H1 (cell line): Measurements from ENCODE around the gene HDAC9. TPM values are rescaled to one million over a fixed set of nuclear protein-coding genes. Genes with fewer than 3 reads are reported as not detected.

Experiments used
- CTCF ChIA-PET: fragments of 300-600 bp; sonication (Branson Sonifier 250); formaldehyde crosslinking; loops from one replicate; lab custom pipeline; 2021; ENCODE audit not compliant: partially characterized antibody; lab: Charles Lee
- POLR2A ChIA-PET: fragments of 300-600 bp; sonication (Branson Sonifier 250); formaldehyde crosslinking; loops from one replicate; lab custom pipeline; 2021; ENCODE audit warnings: inconsistent platforms; ENCODE audit not compliant: partially characterized antibody; lab: Charles Lee
- DNase-seq, 2 experiments: peaks; one replicate each; pipeline versions ENCODE4 v3.0.0 to v3.0.0-alpha.2; 2010 to 2022; ENCODE audit warnings: low spot score in 2 of 2, low read depth in 1 of 2, mixed read lengths in 1 of 2
- FAIRE-seq: peaks from 2 replicates; lab custom pipeline; 2011; peaks lifted over from hg19 to GRCh38; lab: Jason Lieb, UNC
- H2AFZ ChIP-seq: 2 replicates; pipeline ENCODE4 v1.8.1; 2012; ENCODE audit warnings: low read length, inconsistent platforms
- H2AK5ac ChIP-seq: 2 replicates; pipeline ENCODE4 v1.6.1; 2013; ENCODE audit warnings: low read depth, low read length
- H2BK120ac ChIP-seq: replicated peaks from 2 replicates; pipeline ENCODE3; 2013; ENCODE audit warnings: low read depth, low read length, inconsistent platforms
- H2BK12ac ChIP-seq: 2 replicates; pipeline ENCODE4 v1.6.1; 2013; ENCODE audit warnings: low read depth, low read length
- H2BK15ac ChIP-seq: 2 replicates; pipeline ENCODE4 v1.6.1; 2013; ENCODE audit warnings: low read length
- H2BK20ac ChIP-seq: 2 replicates; pipeline ENCODE4 v1.6.1; 2013; ENCODE audit warnings: low read length
- H2BK5ac ChIP-seq: 2 replicates; pipeline ENCODE4 v1.6.1; 2013; ENCODE audit warnings: low read depth, low read length
- H3K14ac ChIP-seq: 2 replicates; pipeline ENCODE4 v1.6.1; 2013; ENCODE audit warnings: inconsistent platforms; ENCODE audit not compliant: insufficient read length
- H3K18ac ChIP-seq: 2 replicates; pipeline ENCODE4 v1.6.1; 2013; ENCODE audit warnings: low read length; ENCODE audit errors: extremely low read depth
- H3K23ac ChIP-seq: 2 replicates; pipeline ENCODE4 v1.6.1; 2013; ENCODE audit warnings: inconsistent platforms; ENCODE audit not compliant: insufficient read length
- H3K23me2 ChIP-seq: 2 replicates; pipeline ENCODE4 v1.6.1; 2013; ENCODE audit warnings: low read depth, low read length
- H3K27ac ChIP-seq: 2 replicates; pipeline ENCODE4 v1.6.1; 2011; ENCODE audit warnings: low read depth, low read length, inconsistent platforms
- H3K27me3 ChIP-seq, 4 experiments: replicated peaks in 1 of 4; 1 replicate in 1 of 4; 2 replicates in 3 of 4; pipeline versions ENCODE4 v1.6.1 to v1.8.1; 2011 to 2013; ENCODE audit warnings: low read length in 3 of 4, mild to moderate bottlenecking in 3 of 4, inconsistent platforms in 2 of 4, mixed read lengths in 2 of 4, moderate library complexity in 1 of 4; ENCODE audit not compliant: control insufficient read depth in 3 of 4, insufficient read depth in 3 of 4; ENCODE audit errors: extremely low read depth in 1 of 4
- H3K36me3 ChIP-seq, 4 experiments: 2 replicates each; pipeline versions ENCODE4 v1.6.1 to v1.8.1; 2011 to 2013; ENCODE audit warnings: mild to moderate bottlenecking in 4 of 4, low read length in 3 of 4, moderate library complexity in 2 of 4, control low read depth in 1 of 4, inconsistent platforms in 1 of 4; ENCODE audit not compliant: insufficient read depth in 4 of 4, control insufficient read depth in 2 of 4
- H3K4ac ChIP-seq: replicated peaks from 2 replicates; pipeline ENCODE3; 2013; ENCODE audit warnings: low read length, low read depth, mixed read lengths, inconsistent platforms; ENCODE audit not compliant: insufficient read length
- H3K4me1 ChIP-seq, 4 experiments: replicated peaks in 1 of 4; 1 replicate in 1 of 4; 2 replicates in 3 of 4; pipeline versions ENCODE4 v1.6.1 to v1.8.1; 2011 to 2013; ENCODE audit warnings: low read length in 3 of 4, inconsistent platforms in 2 of 4, mixed read lengths in 1 of 4; ENCODE audit not compliant: insufficient read depth in 4 of 4, control insufficient read depth in 3 of 4
- H3K4me2 ChIP-seq, 2 experiments: 2 replicates each; pipeline versions ENCODE4 v1.6.1 to v1.8.1; 2011 to 2013; ENCODE audit warnings: low read depth in 2 of 2, low read length in 2 of 2, control low read depth in 1 of 2, inconsistent platforms in 1 of 2, mild to moderate bottlenecking in 1 of 2; ENCODE audit not compliant: insufficient read depth in 1 of 2
- H3K4me3 ChIP-seq, 4 experiments: fragments of 200-600, 300-600 bp in 1 of 4; sonication (generic), shearing (Covaris generic), sonication (Bioruptor Twin) in 1 of 4; 2 replicates each; pipeline versions ENCODE4 v1.5.1 to v1.8.1; 2011 to 2016; ENCODE audit warnings: low read length in 4 of 4, low read depth in 3 of 4, control low read depth in 2 of 4, inconsistent platforms in 2 of 4, mild to moderate bottlenecking in 2 of 4, mixed read lengths in 1 of 4, moderate library complexity in 1 of 4; ENCODE audit not compliant: insufficient read depth in 2 of 4; ENCODE audit errors: extremely low read depth in 1 of 4
- H3K56ac ChIP-seq: replicated peaks from 2 replicates; pipeline ENCODE3; 2013; ENCODE audit warnings: low read depth, mild to moderate bottlenecking, mixed read lengths, low read length, inconsistent platforms; ENCODE audit not compliant: insufficient read length
- H3K79me1 ChIP-seq: 2 replicates; pipeline ENCODE4 v1.6.1; 2013; ENCODE audit warnings: low read depth, low read length, control low read depth
- H3K79me2 ChIP-seq, 2 experiments: 2 replicates each; pipeline versions ENCODE4 v1.6.1 to v1.8.1; 2012 to 2013; ENCODE audit warnings: low read length in 2 of 2, mild to moderate bottlenecking in 2 of 2, inconsistent platforms in 1 of 2; ENCODE audit not compliant: insufficient read depth in 2 of 2, control insufficient read depth in 1 of 2
- H3K9ac ChIP-seq, 4 experiments: replicated peaks in 1 of 4; 1 replicate in 1 of 4; 2 replicates in 3 of 4; pipeline versions ENCODE4 v1.6.1 to v1.8.1; 2011 to 2013; ENCODE audit warnings: low read depth in 3 of 4, low read length in 3 of 4, control low read depth in 2 of 4, mild to moderate bottlenecking in 2 of 4, moderate library complexity in 2 of 4, inconsistent platforms in 1 of 4; ENCODE audit errors: extremely low read depth in 1 of 4
- H3K9me3 ChIP-seq, 2 experiments: 2 replicates each; pipeline versions ENCODE4 v1.6.1 to v1.8.1; 2012 to 2013; ENCODE audit warnings: mild to moderate bottlenecking in 2 of 2, moderate library complexity in 2 of 2, control low read depth in 1 of 2, inconsistent platforms in 1 of 2, low read depth in 1 of 2, low read length in 1 of 2, mixed read lengths in 1 of 2; ENCODE audit not compliant: insufficient read depth in 2 of 2
- H4K20me1 ChIP-seq, 2 experiments: replicated peaks in 1 of 2; 2 replicates each; pipeline versions ENCODE3 to v1.8.1; 2011 to 2013; ENCODE audit warnings: inconsistent platforms in 2 of 2, low read length in 2 of 2, mild to moderate bottlenecking in 1 of 2; ENCODE audit not compliant: insufficient read depth in 2 of 2, control insufficient read depth in 1 of 2
- H4K5ac ChIP-seq: 2 replicates; pipeline ENCODE4 v1.6.1; 2013; ENCODE audit warnings: low read length, low read depth, mixed read lengths, inconsistent platforms; ENCODE audit not compliant: insufficient read length
- H4K8ac ChIP-seq: 2 replicates; pipeline ENCODE4 v1.8.0; 2013; ENCODE audit warnings: mild to moderate bottlenecking, moderate library complexity, low read length, inconsistent platforms; ENCODE audit not compliant: insufficient read depth; ENCODE audit errors: extremely low read depth
- H4K91ac ChIP-seq: replicated peaks from 2 replicates; pipeline ENCODE3; 2013; ENCODE audit warnings: low read length, mixed read lengths, inconsistent platforms; ENCODE audit not compliant: insufficient read length
- EGR1 ChIP-seq: IDR thresholded peaks from 2 replicates; pipeline ENCODE4 v1.6.1; 2011; ENCODE audit warnings: low read depth, low read length, borderline replicate concordance
- EP300 ChIP-seq, 2 experiments: IDR thresholded peaks; 1 replicate in 1 of 2; 2 replicates in 1 of 2; pipeline ENCODE4 v1.6.1; 2011 to 2012; ENCODE audit warnings: low read depth in 2 of 2, low read length in 2 of 2, mild to moderate bottlenecking in 2 of 2, borderline replicate concordance in 1 of 2, inconsistent platforms in 1 of 2, moderate library complexity in 1 of 2
- GABPA ChIP-seq: IDR thresholded peaks from 2 replicates; pipeline ENCODE4 v1.6.1; 2011; ENCODE audit warnings: mild to moderate bottlenecking, low read length, moderate library complexity, borderline replicate concordance; ENCODE audit not compliant: insufficient read depth
- JUND ChIP-seq: IDR thresholded peaks from 2 replicates; pipeline ENCODE4 v1.6.1; 2011; ENCODE audit warnings: mild to moderate bottlenecking, improper control_type of control experiment, low read length
- RAD21 ChIP-seq, 2 experiments: IDR thresholded peaks in 1 of 2; conservative IDR thresholded peaks in 1 of 2; 2 replicates each; pipeline ENCODE4 v1.6.1; 2011; ENCODE audit warnings: low read depth in 2 of 2, low read length in 2 of 2, improper control_type of control experiment in 1 of 2, inconsistent platforms in 1 of 2, mild to moderate bottlenecking in 1 of 2, moderate library complexity in 1 of 2
- RNF2 ChIP-seq: fragments of 200-900, 300-1000 bp; sonication (generic); IDR thresholded peaks from 2 replicates; pipeline ENCODE4 v1.7.1; 2016; ENCODE audit warnings: borderline replicate concordance, low read depth, mild to moderate bottlenecking, antibody characterized with exemption, low read length; ENCODE audit not compliant: poor library complexity, severe bottlenecking; ENCODE audit errors: missing control alignments
- SIX5 ChIP-seq: IDR thresholded peaks from 2 replicates; pipeline ENCODE4 v1.6.1; 2011; ENCODE audit warnings: mild to moderate bottlenecking, low read depth, low read length
- SRF ChIP-seq: IDR thresholded peaks from 2 replicates; pipeline ENCODE4 v1.6.1; 2011; ENCODE audit warnings: mild to moderate bottlenecking, low read depth, low read length, moderate library complexity
- TBP ChIP-seq: IDR thresholded peaks from 2 replicates; pipeline ENCODE4 v1.6.1; 2011; ENCODE audit warnings: low read depth, low read length, improper control_type of control experiment
- TEAD4 ChIP-seq: IDR thresholded peaks from 2 replicates; pipeline ENCODE4 v1.6.1; 2012; ENCODE audit warnings: low read depth, low read length, inconsistent platforms, mixed read lengths
- WGBS, 2 experiments: shearing (Covaris generic) in 1 of 2; methylation state at CpG; one replicate each; pipeline versions ENCODE4 v1.1.6 to v1.1.7; 2013 to 2015; ENCODE audit warnings: low lambda C conversion rate in 2 of 2, mixed read lengths in 2 of 2, inconsistent platforms in 1 of 2, low coverage in 1 of 2, missing lambda C conversion rate in 1 of 2; ENCODE audit not compliant: insufficient replicate concordance in 2 of 2, insufficient coverage in 1 of 2, insufficient read length in 1 of 2; ENCODE audit errors: extremely low coverage in 1 of 2, missing lambda C conversion rate in 1 of 2; 5-methylcytosine and 5-hydroxymethylcytosine counted together
- polyA plus RNA-seq, 7 experiments: library from polyadenylated mRNA; depleted of rRNA in 3 of 7; stranded (reverse) in 5 of 7; unstranded in 2 of 7; fragments of >200 nt in 5 of 7; fragments of 200-250 nt in 2 of 7; gene quantifications; 1 replicate in 5 of 7; 2 replicates in 1 of 7; 4 replicates in 1 of 7; pipeline versions ENCODE4 v1.2.1 to v1.2.3, GENCODE V29; 2011 to 2013; ENCODE audit warnings: missing spikeins in 2 of 7, mixed read lengths in 2 of 7
- total RNA-seq: library from RNA; stranded (reverse); fragmentation: NEBNext Ultra II Directional; extraction: Animal tissue kit (Norgen Biotek cat#: 25700); gene quantifications from 2 replicates; pipeline ENCODE4 v1.2.1, GENCODE V29; 2021

HDAC9 gene
- total and polyA plus RNA-seq, 2 of the 8 experiments (the other 6 are each of a cell fraction or from before 2014, with no cell fraction given): 9.5 to 13.1 TPM

GRCh38 chr7:18580950-18581349, 85.4 kb downstream of the HDAC9 start:
- H2AK5ac ChIP-seq: no peak overlapping the region
- CTCF ChIA-PET: interaction anchor here (1.4 to 2.0 kb wide), 4 partner anchors 9 to 223 kb away, joined by 4 to 6 read pairs (median 6); no protein-coding TSS in a partner anchor
- H3K79me1 ChIP-seq: no peaks in the 10 kb centered on the region

More at GRCh38 chr7:18580950-18581349, 85.4 kb downstream of the HDAC9 start:
- Histone ChIP-seq H3K23ac (no peak overlapping the region), H2BK120ac (no peak overlapping the region), H2BK12ac (no peak overlapping the region), H3K4ac (no peak overlapping the region), H4K8ac (no peak overlapping the region), H4K20me1 (no peaks in the 10 kb centered on the region), H2BK5ac (no peak overlapping the region), H2BK20ac (no peak overlapping the region), H2AFZ (no peak overlapping the region), H3K4me2 (no peak overlapping the region), H3K56ac (no peak overlapping the region), H4K5ac (no peak overlapping the region), H3K23me2 (no peaks in the 10 kb centered on the region; the same call in 1 of the 2 replicates), H4K91ac (no peak overlapping the region), H3K27ac (no peak overlapping the region), H3K4me3 (no peak overlapping the region), H3K14ac (no peak overlapping the region), H3K9me3 (no peaks in the 10 kb centered on the region)
- POLR2A ChIA-PET: no interaction called here
- WGBS, 2 experiments: 74% methylated on average over 1 of the region's 1 CpG; no CpG with 5 or more reads in 1 of the 2 experiments
- FAIRE-seq: no peak
- no peak for DNase-seq
- TF ChIP-seq RAD21 (IDR thresholded peaks at IDR 0.05 in 1 of 2, conservative IDR thresholded peaks at IDR 0.05 in 1 of 2; ENCODE audit: low read depth in 2 of 2, low read length in 2 of 2) (no peak), GABPA (no peak), JUND (no peak), TEAD4 (no peak), RNF2 (no peak), TBP (no peak), EGR1 (no peak), SIX5 (no peak), EP300 (IDR thresholded peaks at IDR 0.05; ENCODE audit: borderline replicate concordance in 1 of 2, low read depth in 2 of 2, low read length in 2 of 2) (no peak), SRF (no peak)
- TF ChIP-seq, all 59 proteins: peak for 0
- Histone ChIP-seq H3K18ac (no peak overlapping the region), H2BK15ac (no peak overlapping the region), H3K27me3 (peaks cover 0 to 1% (median 0%) of the 10 kb centered on the region in 4 experiments; a peak in 1 of 7 replicates), H3K9ac (no peak overlapping the region), H3K36me3 (no peaks in the 10 kb centered on the region), H3K4me1 (no peaks in the 10 kb centered on the region), H3K79me2 (no peaks in the 10 kb centered on the region)
